ENCODE results near the gene USP12.
"Not testable (repeated sequence)": the region's sequence is repeated elsewhere in the genome, so short reads cannot be mapped to it uniquely, and the experiment has no call there.

Gene USP12

GRCh38 chr13:27171244-27171826 is at the start of gene USP12:
Gene USP12, minus strand, starts transcription at chr13:27171811. Its CDS starts 172 bp downstream, at chr13:27171639.
- peak; percentile 54 for DNase-seq

- DNase-seq = no peak
Observed at GRCh38 chr13:27219611-27220010, 48.0 kb upstream of the USP12 start.

- not testable (repeated sequence) for DNase-seq
Observed at GRCh38 chr13:27218861-27219260, 47.2 kb upstream of the USP12 start.

- not testable (repeated sequence) for DNase-seq
Observed at GRCh38 chr13:27217791-27218190, 46.2 kb upstream of the USP12 start.

- not testable (repeated sequence) for DNase-seq
Observed at GRCh38 chr13:27213386-27213785, 41.8 kb upstream of the USP12 start.

GRCh38 chr13:27211771-27212364 is 40.3 kb upstream of the USP12 start:
- DNase-seq = no peak

GRCh38 chr13:27211271-27211670 is 39.7 kb upstream of the USP12 start:
- no peak for DNase-seq

- no peak for DNase-seq
Observed at GRCh38 chr13:27208514-27208913, 36.9 kb upstream of the USP12 start.

- no peak for DNase-seq
Observed at GRCh38 chr13:27203854-27204253, 32.2 kb upstream of the USP12 start.

GRCh38 chr13:27203186-27203585 is 31.6 kb upstream of the USP12 start:
- DNase-seq = no peak

- no peak for DNase-seq
Observed at GRCh38 chr13:27201661-27202060, 30.1 kb upstream of the USP12 start.

GRCh38 chr13:27200413-27201070 is 28.9 kb upstream of the USP12 start:
- DNase-seq = no peak

GRCh38 chr13:27199696-27200095 is 28.1 kb upstream of the USP12 start:
- no peak for DNase-seq

- no peak for DNase-seq
Observed at GRCh38 chr13:27199211-27199610, 27.6 kb upstream of the USP12 start.

GRCh38 chr13:27194895-27195764 is 23.5 kb upstream of the USP12 start:
- DNase-seq = no peak

- DNase-seq = no peak
Observed at GRCh38 chr13:27194209-27194608, 22.6 kb upstream of the USP12 start.

GRCh38 chr13:27193496-27193895 is 21.9 kb upstream of the USP12 start:
- DNase-seq = no peak

- DNase-seq = no peak
Observed at GRCh38 chr13:27192973-27193372, 21.4 kb upstream of the USP12 start.

- DNase-seq = not testable (repeated sequence)
Observed at GRCh38 chr13:27192367-27192766, 20.8 kb upstream of the USP12 start.

GRCh38 chr13:27189192-27189591 is 17.6 kb upstream of the USP12 start:
- DNase-seq = no peak

GRCh38 chr13:27188239-27188638 is 16.6 kb upstream of the USP12 start:
- DNase-seq = no peak

GRCh38 chr13:27186295-27186694 is 14.7 kb upstream of the USP12 start:
- DNase-seq = no peak

- DNase-seq = no peak
Observed at GRCh38 chr13:27183561-27184147, 12.0 kb upstream of the USP12 start.

Data from activated CD8-positive, alpha-beta memory T cell treated with anti-CD3 and anti-CD28 coated beads, Interleukin-2, amount 50 U/mL, for 4 hours (primary cell).